Smooth muscle cell (in vitro differentiated cells): ENCODE results near the gene CA10. TPM values are rescaled to one million over a fixed set of nuclear protein-coding genes. Genes with fewer than 3 reads are reported as not detected.

Experiments used
- DNase-seq: peaks from one replicate; lab custom pipeline; 2025; ENCODE audit not compliant: unreplicated experiment; lab: John Stamatoyannopoulos, UW
- H2AFZ ChIP-seq: fragments of 200-600 bp; sonication (generic); 2 replicates; pipeline ENCODE4 v1.6.0; 2016; ENCODE audit warnings: antibody characterized with exemption, low read depth, mild to moderate bottlenecking
- H3F3A ChIP-seq: fragments of 200-600 bp; sonication (generic); 2 replicates; pipeline ENCODE4 v1.6.0; 2017; ENCODE audit warnings: antibody characterized with exemption, low read depth
- H3K27ac ChIP-seq: fragments of 200-600 bp; sonication (generic); 2 replicates; pipeline ENCODE4 v1.5.1; 2016; ENCODE audit warnings: low read depth, mild to moderate bottlenecking
- H3K27me3 ChIP-seq: fragments of 200-600 bp; sonication (generic); 2 replicates; pipeline ENCODE4 v1.6.1; 2016; ENCODE audit warnings: low read depth, mild to moderate bottlenecking
- H3K36me3 ChIP-seq: fragments of 200-600 bp; sonication (generic); 2 replicates; pipeline ENCODE4 v1.5.1; 2016; ENCODE audit warnings: low read depth
- H3K4me1 ChIP-seq: fragments of 200-600 bp; sonication (generic); 2 replicates; pipeline ENCODE4 v1.5.1; 2016; ENCODE audit warnings: low read depth
- H3K4me2 ChIP-seq: fragments of 200-600 bp; sonication (generic); 2 replicates; pipeline ENCODE4 v1.6.0; 2016; ENCODE audit warnings: mild to moderate bottlenecking
- H3K4me3 ChIP-seq: fragments of 200-600 bp; sonication (generic); 2 replicates; pipeline ENCODE4 v1.5.1; 2016; ENCODE audit warnings: mild to moderate bottlenecking
- H3K79me2 ChIP-seq: fragments of 200-600 bp; sonication (generic); 2 replicates; pipeline ENCODE4 v1.6.0; 2016; ENCODE audit warnings: low read depth, mild to moderate bottlenecking
- H3K9ac ChIP-seq: fragments of 200-600 bp; sonication (generic); 2 replicates; pipeline ENCODE4 v1.6.0; 2016; ENCODE audit warnings: low read depth
- H3K9me3 ChIP-seq: fragments of 200-600 bp; sonication (generic); replicated peaks from 2 replicates; pipeline ENCODE4 v1.5.1; 2016; ENCODE audit warnings: low read depth
- H4K20me1 ChIP-seq: fragments of 200-600 bp; sonication (generic); 2 replicates; pipeline ENCODE4 v1.6.0; 2016; ENCODE audit warnings: low read depth
- CTCF ChIP-seq: fragments of 200-600 bp; sonication (generic); IDR thresholded peaks from 2 replicates; pipeline ENCODE4 v1.5.1; 2017; ENCODE audit warnings: borderline replicate concordance, mild to moderate bottlenecking, antibody characterized with exemption; ENCODE audit not compliant: insufficient read depth, poor library complexity, severe bottlenecking
- WGBS: methylation state at CpG from one replicate; pipeline ENCODE4 v1.1.7; 2016; ENCODE audit warnings: low lambda C conversion rate; 5-methylcytosine and 5-hydroxymethylcytosine counted together
- polyA plus RNA-seq: library from polyadenylated mRNA; unstranded; fragments of >200 nt; fragmentation: Nextera tagmentation; extraction: Ambion mirVana; gene quantifications from 2 replicates; pipeline ENCODE4 v1.2.1, GENCODE V29; 2016
- total RNA-seq: library from RNA; depleted of rRNA; stranded (reverse); fragments of >200 nt; gene quantifications from 2 replicates; pipeline ENCODE4 v1.2.3, GENCODE V29; 2014

Gene CA10
- total and polyA plus RNA-seq, 2 experiments from 2014 or later: 0.54 TPM; not detected in 1

GRCh38 chr17:51666971-51667705, 491.4 kb downstream of the CA10 start:
- H3K9ac ChIP-seq: no peak overlapping the region
- no peak for DNase-seq
- no peaks in the 10 kb centered on the region for H3K79me2 ChIP-seq
- H3K4me1 ChIP-seq: no peaks in the 10 kb centered on the region
- no peaks in the 10 kb centered on the region for H4K20me1 ChIP-seq
- no peaks in the 10 kb centered on the region for H3K36me3 ChIP-seq
- no peak for TF ChIP-seq CTCF
- H3K27me3 ChIP-seq: peaks cover 5% of the 10 kb centered on the region
- no peaks in the 10 kb centered on the region for H3F3A ChIP-seq
- no peak overlapping the region for H3K4me3 ChIP-seq
- no peaks in the 10 kb centered on the region for H3K9me3 ChIP-seq
- H3K4me2 ChIP-seq: no peak overlapping the region
- H2AFZ ChIP-seq: no peak overlapping the region
- WGBS: 92% methylated on average over 1 of the region's 1 CpG
- H3K27ac ChIP-seq: no peak overlapping the region

GRCh38 chr17:51662204-51663056, 496.1 kb downstream of the CA10 start:
- H3K79me2 ChIP-seq: no peaks in the 10 kb centered on the region
- H3F3A ChIP-seq: no peaks in the 10 kb centered on the region
- H3K4me1 ChIP-seq: no peaks in the 10 kb centered on the region
- H3K27me3 ChIP-seq: peaks cover 24% of the 10 kb centered on the region
- no peak overlapping the region for H3K9ac ChIP-seq
- H4K20me1 ChIP-seq: no peaks in the 10 kb centered on the region
- no peak overlapping the region for H3K4me2 ChIP-seq
- DNase-seq: no peak
- H2AFZ ChIP-seq: no peak overlapping the region
- 93% methylated on average over 2 of the region's 2 CpGs for WGBS
- H3K36me3 ChIP-seq: no peaks in the 10 kb centered on the region
- H3K9me3 ChIP-seq: no peaks in the 10 kb centered on the region
- no peak for TF ChIP-seq CTCF
- H3K27ac ChIP-seq: no peak overlapping the region
- H3K4me3 ChIP-seq: no peak overlapping the region

- Histone ChIP-seq H3F3A (no peaks in the 10 kb centered on the region), H3K4me3 (no peak overlapping the region), H3K79me2 (no peaks in the 10 kb centered on the region), H3K9me3 (no peaks in the 10 kb centered on the region), H3K4me2 (no peak overlapping the region), H4K20me1 (no peaks in the 10 kb centered on the region), H2AFZ (no peak overlapping the region), H3K4me1 (no peaks in the 10 kb centered on the region), H3K9ac (no peak overlapping the region), H3K27me3 (peaks cover 34% of the 10 kb centered on the region), H3K36me3 (no peaks in the 10 kb centered on the region), H3K27ac (no peak overlapping the region)
- 75% methylated on average over 4 of the region's 4 CpGs for WGBS
- DNase-seq: no peak
- no peak for TF ChIP-seq CTCF
Measured at GRCh38 chr17:51661403-51661802, 497.1 kb downstream of the CA10 start.
